GM12878 (cell line): ENCODE measurements around the gene BORCS8. TPM values are rescaled to one million over a fixed set of nuclear protein-coding genes. Genes with fewer than 3 reads are reported as not detected.

ENCODE experiments used
- ATAC-seq: fragments of 200-7000 bp; cut with Tn5 transposase; 3 replicates; pipeline ENCODE4 v1.9.1; 2020; ENCODE audit warnings: mild to moderate bottlenecking, moderate library complexity
- BruUV-seq: library from RNA; stranded (reverse); fragments of 400-500 nt; replicated peaks from 2 replicates; lab custom pipeline; 2021; lab: Mats Ljungman, UMichigan
- CTCF ChIA-PET: fragments of 300-600 bp; sonication (Branson Sonifier 250); formaldehyde crosslinking; extraction: SDS; loops from one replicate; lab custom pipeline; 2021; ENCODE audit warnings: inconsistent platforms; lab: Yijun Ruan, JAX
- POLR2A ChIA-PET: fragments of 350-600 bp; formaldehyde crosslinking; extraction: SDS; loops from one replicate; lab custom pipeline; 2021; ENCODE audit warnings: inconsistent platforms; lab: Charles Lee
- RAD21 ChIA-PET: fragments of 300-600 bp; sonication (Branson Sonifier 250); formaldehyde crosslinking; loops from one replicate; lab custom pipeline; 2023; ENCODE audit warnings: antibody characterized with exemption; ENCODE audit not compliant: unreplicated experiment; lab: Charles Lee
- SMC1A ChIA-PET: fragments of 300-600 bp; sonication (Branson Sonifier 250); formaldehyde crosslinking; loops from one replicate; lab custom pipeline; 2023; ENCODE audit not compliant: unreplicated experiment, uncharacterized antibody; lab: Charles Lee
- DNase-seq: peaks from one replicate; pipeline ENCODE4 v3.0.0-alpha.2; 2011; ENCODE audit warnings: low read depth, low spot score
- FAIRE-seq: peaks from 3 replicates; lab custom pipeline; 2011; peaks lifted over from hg19 to GRCh38; lab: Jason Lieb, UNC
- H2AFZ ChIP-seq: 2 replicates; pipeline ENCODE4 v1.6.0; 2011; ENCODE audit warnings: low read depth, low read length, control low read depth; ENCODE audit not compliant: control insufficient read depth
- H3K27ac ChIP-seq: 2 replicates; pipeline ENCODE4 v1.5.1; 2011; ENCODE audit warnings: control low read depth; ENCODE audit not compliant: control insufficient read depth, insufficient read depth
- H3K27me3 ChIP-seq, 2 experiments: replicated peaks in 1 of 2; 2 replicates each; pipeline versions ENCODE4 v1.6.0 to v1.6.1; 2011; ENCODE audit warnings: low read length in 1 of 2; ENCODE audit not compliant: control insufficient read depth in 2 of 2, insufficient read depth in 2 of 2
- H3K36me3 ChIP-seq, 2 experiments: 2 replicates each; pipeline ENCODE4 v1.5.1; 2011; ENCODE audit warnings: low read length in 1 of 2; ENCODE audit not compliant: control insufficient read depth in 2 of 2, insufficient read depth in 2 of 2
- H3K4me1 ChIP-seq: 2 replicates; pipeline ENCODE4 v1.6.1; 2011; ENCODE audit warnings: mild to moderate bottlenecking, low read length, moderate library complexity, mixed read lengths; ENCODE audit not compliant: control insufficient read depth, insufficient read depth
- H3K4me2 ChIP-seq: 2 replicates; pipeline ENCODE4 v1.6.0; 2011; ENCODE audit warnings: control low read depth; ENCODE audit not compliant: control insufficient read depth, insufficient read depth
- H3K4me3 ChIP-seq: fragments of 200-600 bp; sonication (generic); 2 replicates; pipeline ENCODE4 v1.5.1; 2016
- H3K79me2 ChIP-seq: 2 replicates; pipeline ENCODE4 v1.6.0; 2011; ENCODE audit warnings: low read length; ENCODE audit not compliant: control insufficient read depth, insufficient read depth
- H3K9ac ChIP-seq: 2 replicates; pipeline ENCODE4 v1.8.0; 2011; ENCODE audit warnings: low read length, control low read depth, mixed read lengths; ENCODE audit not compliant: control insufficient read depth, insufficient read depth
- H3K9me3 ChIP-seq: replicated peaks from 3 replicates; pipeline ENCODE4 v1.5.1; 2011; ENCODE audit warnings: mild to moderate bottlenecking, low read length; ENCODE audit not compliant: control insufficient read depth, insufficient read depth
- H4K20me1 ChIP-seq: 2 replicates; pipeline ENCODE4 v1.6.0; 2011; ENCODE audit not compliant: control insufficient read depth, insufficient read depth
- E2F4 ChIP-seq: IDR thresholded peaks from 2 replicates; pipeline ENCODE4 v1.6.1; 2012; ENCODE audit warnings: low read depth, low read length, improper control_type of control experiment
- MLLT1 ChIP-seq: fragments of 450-650 bp; IDR thresholded peaks from 2 replicates; pipeline ENCODE4 v1.6.1; 2016; ENCODE audit warnings: mild to moderate bottlenecking
- NR2C1 ChIP-seq: fragments of 450-650 bp; IDR thresholded peaks from 2 replicates; pipeline ENCODE4 v1.6.1; 2017; ENCODE audit warnings: antibody characterized with exemption, mild to moderate bottlenecking, moderate library complexity
- POLR2AphosphoS2 ChIP-seq: IDR thresholded peaks from 2 replicates; pipeline ENCODE4 v1.6.1; 2011; ENCODE audit warnings: low read depth, mild to moderate bottlenecking, low read length, improper control_type of control experiment, moderate library complexity
- RFX5 ChIP-seq: IDR thresholded peaks from 2 replicates; pipeline ENCODE4 v1.6.1; 2011; ENCODE audit warnings: low read depth, low read length, improper control_type of control experiment
- SMAD5 ChIP-seq: IDR thresholded peaks from 2 replicates; pipeline ENCODE4 v1.6.1; 2016; ENCODE audit warnings: antibody characterized with exemption, low read depth
- STAT3 ChIP-seq: IDR thresholded peaks from 2 replicates; pipeline ENCODE4 v1.6.1; 2011; ENCODE audit warnings: low read depth, low read length, improper control_type of control experiment
- ZBTB11 ChIP-seq: fragments of 450-650 bp; formaldehyde crosslinking; IDR thresholded peaks from 2 replicates; pipeline ENCODE4 v1.5.0; 2022; ENCODE audit warnings: mild to moderate bottlenecking, missing genetic modification characterization
- ZBTB33 ChIP-seq: fragments of 450-650 bp; IDR thresholded peaks from 2 replicates; pipeline ENCODE4 v1.6.1; 2017; ENCODE audit warnings: mild to moderate bottlenecking
- ZNF24 ChIP-seq: fragments of 450-650 bp; IDR thresholded peaks from 2 replicates; pipeline ENCODE4 v1.6.1; 2017; ENCODE audit warnings: antibody characterized with exemption, mild to moderate bottlenecking
- ZNF687 ChIP-seq: fragments of 450-650 bp; IDR thresholded peaks from 2 replicates; pipeline ENCODE4 v1.6.1; 2017; ENCODE audit warnings: mild to moderate bottlenecking, moderate library complexity
- WGBS: methylation state at CpG from one replicate; pipeline ENCODE4 v1.1.6; 2016; ENCODE audit warnings: low lambda C conversion rate; ENCODE audit not compliant: insufficient replicate concordance, insufficient coverage; ENCODE audit errors: missing lambda C conversion rate; 5-methylcytosine and 5-hydroxymethylcytosine counted together
- in situ Hi-C: fragments of 300-500 bp; cut with MboI; formaldehyde crosslinking; loops from 9 replicates; pipeline ENCODE4 v1.14.3; 2018; ENCODE audit warnings: mixed read lengths
- intact Hi-C: fragments of 100-400 bp; cut with micrococcal nuclease; formaldehyde crosslinking; loops from one replicate; pipeline ENCODE4 v1.14.2; 2022; ENCODE audit not compliant: unreplicated experiment
- polyA plus RNA-seq, 11 experiments: library from polyadenylated mRNA; depleted of rRNA in 4 of 11; unstranded in 6 of 11; stranded (reverse) in 5 of 11; fragments of >200 nt; fragmentation: Nextera tagmentation in 4 of 11; fragmentation: Illumina TruSeq in 1 of 11; extraction: Ambion mirVana in 4 of 11; extraction: Trizol in 1 of 11; gene quantifications; 1 replicate in 1 of 11; 2 replicates in 10 of 11; pipeline versions ENCODE4 v1.2.1 to v1.2.3, GENCODE V29; 2011 to 2016; ENCODE audit warnings: inconsistent platforms in 2 of 11, missing spikeins in 2 of 11, low read depth in 1 of 11
- total RNA-seq, 4 experiments: library from RNA; depleted of rRNA in 3 of 4; stranded (reverse); fragments of >200 nt in 3 of 4; fragmentation: Illumina TruSeq in 1 of 4; extraction: Trizol in 1 of 4; gene quantifications; 2 replicates each; pipeline versions ENCODE4 v1.2.1 to v1.2.3, GENCODE V29; 2013 to 2021

The BORCS8 gene
- total and polyA plus RNA-seq, 10 of the 15 experiments (the other 5 are each of a cell fraction or from before 2014, with no cell fraction given), result 3.7 to 40.3 (median 23.4) TPM

- ChIA-PET SMC1A (interaction anchor here (1.0 kb wide), 1 partner anchor 28 kb away, joined by 3 read pairs; the partner anchor contains the start of gene NR2C2AP), CTCF (no interaction called here), RAD21 (interaction anchor here (0.6 kb wide), 1 partner anchor 104 kb away, joined by 4 read pairs; no protein-coding TSS in a partner anchor), POLR2A (no interaction called here)
- no peak overlapping the region for H2AFZ ChIP-seq
- H3K79me2 ChIP-seq, result no peaks in the 10 kb centered on the region
- no peaks in the 10 kb centered on the region; a peak in 1 of 4 replicates for H3K27me3 ChIP-seq
- H3K4me1 ChIP-seq, result no peaks in the 10 kb centered on the region
- no TSS peak for BruUV-seq
- no peaks in the 10 kb centered on the region for H3K36me3 ChIP-seq
- H3K4me3 ChIP-seq, result no peak overlapping the region
- no peak overlapping the region for H3K9ac ChIP-seq
- WGBS, result 73% methylated on average over 9 of the region's 9 CpGs
- in situ Hi-C loops (no loop called here), intact Hi-C loops (no loop called here)
- ATAC-seq, result no peak
- H3K4me2 ChIP-seq, result no peak overlapping the region
- peaks cover 11% of the 10 kb centered on the region; the same call in 2 of the 3 replicates for H3K9me3 ChIP-seq
- no peak for DNase-seq
- no peaks in the 10 kb centered on the region for H4K20me1 ChIP-seq
- FAIRE-seq, result no peak
- no peak overlapping the region for H3K27ac ChIP-seq
- no peak for TF ChIP-seq NR2C1
- no peak for TF ChIP-seq MLLT1
- no peak for TF ChIP-seq ZBTB11 (CRISPR knock-in tag)
- TF ChIP-seq SMAD5, result no peak
- no peak for TF ChIP-seq RFX5
- TF ChIP-seq ZNF687, result no peak
- no peak for TF ChIP-seq POLR2AphosphoS2
- no peak for TF ChIP-seq STAT3
- TF ChIP-seq ZNF24, result no peak
- TF ChIP-seq E2F4, result no peak
- TF ChIP-seq ZBTB33, result no peak
These were observed 39.0 kb upstream of the BORCS8 start for GRCh38 chr19:19230999-19231398.
